Pons (tissue), 1 donor: Measurements from ENCODE around the gene AVPI1.
A peak's percentile ranks its signal among the peaks of the same experiment; 100 is the strongest.
"Not testable (repeated sequence)": the region's sequence is repeated elsewhere in the genome, so short reads cannot be mapped to it uniquely, and the experiment has no call there.

ENCODE experiments used
- DNase-seq: peaks from one replicate; pipeline ENCODE4 v3.0.0-alpha.2; 2016; ENCODE audit warnings: low spot score

Gene AVPI1

DNA sequence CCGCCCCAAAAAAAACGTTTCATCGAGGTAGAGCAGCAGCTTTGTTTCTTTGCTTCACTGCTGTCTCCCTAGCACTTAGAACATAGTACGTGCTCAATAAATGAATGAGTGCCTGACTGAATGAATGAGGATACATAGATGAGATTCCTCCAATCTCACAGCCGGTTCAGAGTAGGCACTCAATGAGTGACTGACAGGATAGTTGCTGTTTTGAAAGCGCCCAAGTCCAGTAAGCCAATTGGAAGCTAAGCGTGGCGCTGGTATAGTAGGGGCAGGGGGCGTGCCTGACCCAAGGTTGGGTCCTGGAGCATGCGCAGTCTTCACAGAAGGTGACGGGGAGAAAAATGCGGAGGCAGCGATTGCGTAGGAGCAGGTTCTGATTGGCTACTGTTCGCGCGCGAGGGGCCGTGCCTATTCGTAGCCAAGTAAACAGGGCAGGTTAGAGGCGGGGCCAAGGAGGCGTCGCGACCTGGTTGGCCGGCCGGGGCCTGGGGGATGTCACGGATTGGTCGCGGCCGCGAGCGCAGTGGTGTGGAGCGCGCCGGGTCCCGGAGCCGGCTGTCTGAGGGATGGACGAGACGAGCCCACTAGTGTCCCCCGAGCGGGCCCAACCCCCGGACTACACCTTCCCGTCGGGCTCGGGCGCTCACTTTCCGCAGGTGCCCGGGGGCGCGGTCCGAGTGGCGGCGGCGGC, 46.7 kb downstream of the AVPI1 start, which contains the start of gene PI4K2A:
PI4K2A (plus strand) TSS at position 498 of the 694 bp plus-strand sequence; CDS start at position 570, 72 bp downstream.
- peak; percentile 98 for DNase-seq

DNA sequence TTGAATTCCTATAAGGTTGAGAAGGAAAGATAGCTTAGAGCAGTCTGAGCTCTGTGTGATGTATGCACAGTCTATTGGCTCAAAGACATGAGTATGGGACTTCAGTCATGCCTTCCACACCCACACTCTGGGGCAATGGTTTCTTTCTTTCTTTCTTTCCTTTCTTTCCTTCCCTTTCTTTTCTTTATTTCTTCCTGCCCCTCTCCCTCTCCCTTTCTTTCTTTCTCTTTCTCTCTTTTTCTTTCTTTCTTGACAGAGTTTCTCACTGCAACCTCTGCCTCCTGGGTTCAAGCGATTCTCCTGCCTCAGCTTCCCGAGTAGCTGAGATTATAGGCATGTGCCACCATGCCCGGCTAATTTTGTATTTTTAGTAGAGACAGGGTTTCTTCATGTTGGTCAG, 48.0 kb downstream of the AVPI1 start:
- DNase-seq, result not testable (repeated sequence)

DNA sequence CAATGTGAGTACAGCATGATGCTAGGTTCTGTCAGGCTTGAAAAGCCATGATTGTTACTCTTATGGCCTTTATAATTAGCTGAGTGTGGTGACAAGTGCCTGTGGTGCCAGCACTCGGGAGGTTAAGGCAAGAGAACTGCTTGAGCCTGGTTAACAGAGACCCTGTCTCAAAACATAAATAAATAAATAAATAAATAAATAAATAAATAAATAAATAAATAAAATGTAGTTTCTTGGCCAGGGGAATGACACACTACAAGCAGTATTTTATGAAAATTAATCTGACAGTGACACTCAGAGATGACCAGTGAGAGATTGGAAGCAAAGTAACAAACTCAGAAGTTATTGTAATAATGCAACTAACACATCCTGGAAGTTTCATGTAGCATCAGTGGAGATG, 51.5 kb downstream of the AVPI1 start:
- DNase-seq, result no peak

- DNase-seq, result no peak
Observed at GRCh38 chr10:97633921-97634320, 53.1 kb downstream of the AVPI1 start.

DNA sequence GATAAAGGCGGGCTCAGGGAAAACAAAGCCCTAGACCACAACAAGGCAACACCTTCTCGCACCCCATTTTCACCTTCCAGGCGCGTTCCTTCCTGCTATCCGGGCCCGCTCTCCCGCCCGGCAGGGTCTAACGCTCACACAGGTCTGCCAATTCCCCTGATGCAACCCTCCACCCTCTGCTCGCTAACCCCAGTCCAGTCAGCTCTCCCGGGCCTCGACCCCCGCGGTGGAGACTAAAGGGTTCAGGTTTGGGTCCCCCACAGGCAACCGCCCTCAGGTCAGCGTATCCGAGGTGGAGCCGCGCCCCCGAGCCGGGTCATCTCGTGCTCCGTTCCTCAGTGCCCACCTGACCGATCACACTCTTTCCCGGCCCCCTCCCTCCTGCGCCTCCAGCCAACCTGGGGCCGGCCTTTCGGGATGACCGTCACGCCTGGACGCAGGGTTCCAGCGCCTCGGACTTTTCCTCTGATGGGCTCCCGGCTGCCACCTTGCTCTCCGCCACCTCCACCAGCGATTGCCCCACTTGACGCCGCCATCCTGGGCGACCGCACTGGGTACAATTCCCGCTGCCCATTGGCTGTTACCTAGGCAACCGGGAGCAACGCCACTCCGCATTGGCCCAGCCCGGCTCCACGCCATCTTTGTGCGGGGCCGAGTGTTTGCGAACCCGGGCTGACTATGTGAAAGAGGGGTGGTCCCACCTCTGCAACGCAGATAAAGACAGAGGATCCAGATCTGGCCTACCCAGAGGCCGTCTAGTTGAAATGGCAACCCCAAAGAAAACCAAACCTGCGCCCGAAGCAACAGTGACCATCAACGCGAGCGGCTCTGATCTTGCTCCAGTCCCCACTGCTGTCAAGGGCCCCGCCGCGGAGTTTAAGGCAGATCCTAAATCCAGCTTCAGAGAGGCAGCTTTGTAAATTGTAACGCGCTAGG, 53.8 kb downstream of the AVPI1 start, which contains the start of gene MORN4:
MORN4 (minus strand) TSS at position 552 of the 936 bp plus-strand sequence. CDS start 13,847 bp downstream, outside the sequence.
- peak; percentile 86 for DNase-seq

- no peak for DNase-seq
Observed at GRCh38 chr10:97631098-97631497, 55.9 kb downstream of the AVPI1 start.

DNA sequence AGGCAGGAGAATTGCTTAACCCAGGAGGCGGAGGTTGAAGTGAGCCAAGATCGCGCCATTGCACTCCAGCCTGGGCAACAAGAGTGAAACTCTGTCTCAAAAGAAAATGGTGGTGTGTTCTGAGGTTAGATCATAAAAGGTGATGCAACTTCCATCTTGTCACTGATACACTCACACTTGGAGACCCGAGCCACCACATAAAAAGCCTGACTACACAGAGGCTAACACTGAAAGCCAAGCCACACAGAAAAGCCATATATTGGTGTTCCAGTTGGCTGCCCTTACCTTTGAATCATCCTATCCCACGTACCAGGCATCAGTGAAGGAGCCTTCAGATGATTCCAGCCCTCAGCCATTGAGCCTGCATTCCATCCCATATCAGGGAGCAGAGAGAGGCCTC, 57.8 kb downstream of the AVPI1 start:
- no peak for DNase-seq

- no peak for DNase-seq
Observed at GRCh38 chr10:97628228-97628627, 58.8 kb downstream of the AVPI1 start.

- no peak for DNase-seq
Observed at GRCh38 chr10:97627731-97628130, 59.3 kb downstream of the AVPI1 start.
